ENCODE data around the gene CAPZA1.
"Not testable (repeated sequence)": the region's sequence is repeated elsewhere in the genome, so short reads cannot be mapped to it uniquely, and the experiment has no call there.

Gene CAPZA1

GRCh38 chr1:112619518-112620376 is at the start of gene CAPZA1:
CAPZA1 (plus strand) TSS chr1:112619832; CDS start chr1:112619845, 13 bp downstream.
- DNase-seq (ENCODE audit: low read depth) = peak; percentile 87

DNA sequence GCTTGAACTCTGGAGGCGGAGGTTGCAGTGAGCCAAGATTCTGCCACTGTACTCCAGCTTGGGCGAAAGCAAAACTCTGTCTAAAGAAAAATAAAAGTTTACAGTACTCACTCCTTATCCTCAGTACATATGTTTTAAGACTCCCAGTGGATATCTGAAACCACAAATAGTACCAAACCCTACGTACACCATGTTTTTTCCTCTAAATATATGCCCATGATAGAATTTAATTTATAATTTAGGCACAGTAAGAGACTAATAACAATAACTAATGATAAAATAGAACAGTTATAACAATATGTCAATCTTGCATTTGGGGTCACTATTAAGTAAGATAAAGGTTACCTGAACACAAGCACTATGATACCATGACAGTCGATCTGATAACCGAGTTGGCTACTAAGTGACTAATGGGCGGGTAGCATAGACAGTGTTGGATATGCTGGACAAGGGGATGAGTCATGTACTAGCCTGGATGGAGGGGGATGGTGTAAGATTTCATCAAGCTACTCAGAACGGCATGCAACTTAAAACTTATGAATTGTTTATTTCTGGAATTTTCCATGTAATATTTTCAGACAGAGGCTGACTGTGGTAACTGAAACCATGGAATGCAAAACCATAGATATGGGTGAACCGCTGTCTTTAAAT is 44.4 kb upstream of the CAPZA1 start:
- DNase-seq (ENCODE audit: low read depth) = peak; percentile 76

- no peak for DNase-seq (ENCODE audit: low read depth)
Observed at GRCh38 chr1:112576240-112576639, 43.4 kb upstream of the CAPZA1 start.

GRCh38 chr1:112579801-112580510 is 39.7 kb upstream of the CAPZA1 start:
- DNase-seq (ENCODE audit: low read depth) = no peak

GRCh38 chr1:112581586-112582192 is 37.9 kb upstream of the CAPZA1 start:
- DNase-seq (ENCODE audit: low read depth) = no peak

DNA sequence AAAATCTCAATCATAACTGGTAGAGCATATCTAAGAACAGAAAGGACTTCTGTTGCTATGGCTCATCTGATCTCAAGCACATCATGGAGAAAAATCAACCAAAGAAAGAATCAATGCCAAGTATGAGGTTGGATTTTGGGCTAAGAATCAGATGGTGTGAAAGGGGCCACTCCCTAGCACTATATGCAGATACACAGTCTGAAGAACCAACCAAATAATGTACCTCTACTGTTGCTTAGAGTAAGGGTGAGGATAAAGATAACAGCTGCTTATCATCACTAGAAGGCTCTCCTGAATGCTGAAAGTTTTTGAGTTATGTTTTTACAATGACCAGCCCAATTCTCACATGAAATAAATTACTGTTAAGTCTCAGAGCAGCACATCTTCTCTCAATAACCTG is 36.3 kb upstream of the CAPZA1 start:
- no peak for DNase-seq (ENCODE audit: low read depth)

DNA sequence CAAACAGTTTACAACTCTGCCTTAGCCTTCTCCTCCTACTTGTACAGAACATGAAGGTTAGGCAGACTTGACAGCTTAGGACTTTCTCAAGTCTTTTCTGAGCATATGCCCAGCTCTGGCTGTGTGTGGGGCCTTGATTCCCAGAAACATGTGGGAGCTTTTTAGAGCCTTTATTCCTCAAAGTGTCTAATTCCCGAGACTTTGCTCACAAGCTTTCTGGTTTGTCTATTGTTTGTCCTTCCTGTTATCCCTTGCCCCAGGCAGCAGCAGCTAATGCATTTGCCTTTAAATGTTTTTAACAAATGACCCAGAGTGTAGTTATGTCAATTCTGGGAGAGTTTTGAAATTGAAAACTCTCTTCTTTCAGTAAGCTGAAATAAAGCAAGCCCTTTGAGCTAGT is 29.9 kb upstream of the CAPZA1 start:
- no peak for DNase-seq (ENCODE audit: low read depth)

GRCh38 chr1:112594208-112594876 is 25.3 kb upstream of the CAPZA1 start:
- DNase-seq (ENCODE audit: low read depth) = no peak

GRCh38 chr1:112599477-112599876 is 20.2 kb upstream of the CAPZA1 start:
- no peak for DNase-seq (ENCODE audit: low read depth)

- no peak for DNase-seq (ENCODE audit: low read depth)
Observed at GRCh38 chr1:112603012-112603411, 16.6 kb upstream of the CAPZA1 start.

GRCh38 chr1:112603541-112603940 is 16.1 kb upstream of the CAPZA1 start:
- DNase-seq (ENCODE audit: low read depth) = no peak

GRCh38 chr1:112605633-112606327 is 13.9 kb upstream of the CAPZA1 start:
- peak; percentile 6 for DNase-seq (ENCODE audit: low read depth)

DNA sequence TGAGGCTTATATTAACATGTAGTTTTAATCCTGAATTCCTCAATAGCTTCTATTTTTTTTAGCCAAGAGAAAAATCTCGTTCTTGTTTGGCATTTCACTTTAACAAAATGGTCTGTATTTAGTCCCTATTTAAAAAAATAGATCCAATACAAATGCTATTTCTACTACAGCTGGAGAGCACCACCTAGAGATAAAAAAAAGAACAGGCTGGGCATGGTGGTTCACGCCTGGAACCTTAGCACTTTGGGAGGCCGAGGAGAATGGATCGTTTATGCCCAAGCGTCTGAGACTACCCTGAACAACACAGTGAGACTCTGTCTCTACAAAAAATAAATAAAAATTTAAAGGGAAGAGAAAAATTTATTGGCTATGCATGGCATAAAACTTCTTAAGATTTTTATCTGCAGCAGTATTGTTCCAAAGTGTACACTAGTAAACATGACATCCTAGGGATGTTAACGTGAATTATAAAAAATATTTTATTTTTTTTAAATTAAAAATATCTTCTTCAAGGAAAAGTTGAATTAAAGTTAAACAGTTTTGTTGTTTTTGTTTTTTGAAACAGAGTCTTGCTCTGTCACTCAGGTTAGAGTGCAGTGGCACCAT is 5.1 kb upstream of the CAPZA1 start:
- DNase-seq (ENCODE audit: low read depth) = peak; percentile 25

DNA sequence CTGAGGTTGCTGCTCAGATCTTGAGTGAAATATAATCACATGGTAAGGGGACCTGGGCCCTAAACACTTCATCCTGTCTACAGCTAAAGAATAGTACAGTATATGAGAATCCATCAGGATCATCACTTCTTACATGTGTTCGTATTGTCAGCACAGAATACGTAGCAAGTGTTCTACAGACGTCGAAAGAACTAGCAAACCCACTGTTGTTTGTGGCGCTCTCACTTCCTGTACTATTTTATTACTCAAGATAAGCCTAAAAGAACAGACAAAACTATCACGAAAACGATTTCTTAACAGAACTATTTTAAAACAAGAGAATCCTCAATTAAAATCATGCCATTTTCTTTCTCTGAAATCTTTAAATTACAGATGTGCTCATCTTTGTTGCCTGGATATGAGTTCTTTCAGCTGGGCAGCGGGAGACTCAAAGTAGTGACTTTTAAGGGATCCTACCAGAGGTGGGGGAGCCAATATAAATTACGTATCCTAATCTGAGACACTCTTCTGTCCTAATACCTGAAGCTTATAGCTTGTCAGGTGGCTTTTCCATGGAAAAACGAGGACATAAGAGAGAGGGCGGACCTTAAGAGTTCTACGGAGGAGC is 1.4 kb upstream of the CAPZA1 start:
- peak; percentile 10 for DNase-seq (ENCODE audit: low read depth)

GRCh38 chr1:112618721-112619517 is 713 bp upstream of the CAPZA1 start, which contains the start of gene ST7L:
ST7L (minus strand) TSS chr1:112619141; CDS start chr1:112619113, 28 bp downstream.
- peak; percentile 45 for DNase-seq (ENCODE audit: low read depth)

GRCh38 chr1:112620377-112620695 is 704 bp downstream of the CAPZA1 start:
- no peak for DNase-seq (ENCODE audit: low read depth)

DNA sequence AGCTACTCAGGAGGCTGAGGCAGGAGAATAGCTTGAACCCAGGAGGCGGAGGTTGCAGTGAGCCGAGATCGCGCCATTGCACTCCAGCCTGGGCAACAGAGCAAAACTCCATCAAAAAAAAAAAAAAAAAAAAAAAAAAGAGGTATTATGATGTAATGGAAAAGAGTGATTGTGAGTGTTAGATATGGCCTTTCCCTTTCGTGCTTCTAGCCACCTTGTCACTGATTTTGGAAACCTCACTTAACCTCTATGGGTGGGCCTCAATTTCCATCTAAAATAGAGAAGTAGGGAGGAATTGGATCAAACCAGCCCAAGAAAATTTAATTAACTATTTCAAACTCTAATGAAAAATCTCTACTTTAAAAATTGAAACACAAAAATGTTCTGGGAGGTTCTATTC is 4.9 kb downstream of the CAPZA1 start:
- not testable (repeated sequence) for DNase-seq (ENCODE audit: low read depth)

DNA sequence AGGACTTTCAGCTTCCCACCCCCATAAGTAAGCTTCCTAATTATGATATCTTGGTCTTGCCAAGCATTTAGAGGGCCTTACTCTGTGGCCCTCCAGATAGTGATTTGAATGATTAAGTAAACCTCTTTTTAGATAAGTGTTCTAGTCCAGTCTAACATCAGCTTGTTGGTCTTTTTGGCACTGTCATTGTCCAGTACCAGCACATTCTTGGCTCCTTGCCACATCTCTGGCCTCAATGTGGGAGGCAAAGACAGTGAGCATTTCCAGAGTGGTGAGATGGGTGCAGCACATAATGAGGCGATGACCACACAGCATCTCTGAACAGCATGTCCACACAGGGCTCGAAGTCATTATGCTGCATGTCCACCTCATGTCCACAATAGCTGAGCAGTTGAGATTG is 6.1 kb downstream of the CAPZA1 start:
- DNase-seq (ENCODE audit: low read depth) = no peak

DNA sequence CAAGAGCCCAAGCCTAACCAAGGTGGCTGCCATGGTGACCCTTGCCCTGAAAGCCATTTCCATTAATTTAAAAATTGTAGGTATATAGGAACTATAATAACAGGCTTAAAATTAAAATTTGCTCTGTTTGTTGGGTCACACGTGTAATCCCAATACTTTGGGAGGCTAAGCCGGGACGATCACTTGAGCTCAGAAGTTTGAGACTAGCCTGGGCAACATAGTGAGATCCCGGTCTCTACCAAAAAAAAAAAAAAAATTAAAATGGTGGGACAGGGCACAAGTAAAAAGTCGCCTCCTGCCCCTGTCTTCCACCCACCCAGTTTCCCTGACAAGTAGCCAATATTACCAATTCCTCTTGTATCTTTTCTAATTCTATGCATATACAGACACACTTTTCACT is 6.6 kb downstream of the CAPZA1 start:
- no peak for DNase-seq (ENCODE audit: low read depth)

DNA sequence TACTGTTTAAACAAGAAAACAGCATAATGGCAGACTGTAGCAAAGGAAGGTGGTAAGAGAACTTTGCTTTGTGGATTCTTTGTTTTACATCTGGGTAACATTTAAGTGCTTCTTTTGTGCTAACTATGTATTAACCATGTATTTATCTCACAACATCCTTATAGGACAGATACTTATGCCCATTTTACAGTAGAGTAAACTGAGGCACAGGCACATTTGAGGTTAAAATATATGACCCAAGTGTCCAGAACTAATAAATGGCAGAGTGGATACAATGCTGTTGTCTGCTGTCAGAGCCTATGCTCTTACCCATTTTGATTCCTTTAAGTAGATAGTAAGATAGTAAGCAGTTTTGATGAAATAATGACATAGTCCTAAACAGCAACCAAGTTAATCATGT is 7.3 kb downstream of the CAPZA1 start:
- DNase-seq (ENCODE audit: low read depth) = no peak
